Measurements from ENCODE around the gene PTGFRN. TPM values are rescaled to one million over a fixed set of nuclear protein-coding genes. Genes with fewer than 3 reads are reported as not detected.

Gene PTGFRN
- total and polyA plus RNA-seq, 9 of the 15 experiments (the other 6 are each of a cell fraction or from before 2014, with no cell fraction given) = 17.3 to 33.1 (median 25.7) TPM

GRCh38 chr1:117001254-117001927 is 91.7 kb downstream of the PTGFRN start, which contains the start of gene CD101:
CD101 (plus strand) TSS chr1:117001760; CDS start chr1:117001818, 58 bp downstream.
- Histone ChIP-seq H3K4me1 (replicated peaks in 1 of 2; ENCODE audit: control insufficient read depth in 2 of 2, insufficient read depth in 2 of 2, low read length in 2 of 2) (no peaks in the 10 kb centered on the region), H3K4me3 (no peak within 1 kb of the TSS), H3K27me3 (ENCODE audit: control insufficient read depth in 2 of 2, insufficient read depth in 2 of 2, low read length in 2 of 2) (no peaks in the 10 kb centered on the region; a peak in 2 of 5 replicates), H3K79me2 (ENCODE audit: control insufficient read depth, insufficient read depth, low read length) (no peaks in the 10 kb centered on the region), H3K9me3 (replicated peaks; ENCODE audit: control insufficient read depth, insufficient read depth, low read depth, low read length) (no peaks in the 10 kb centered on the region), H3K9ac (ENCODE audit: insufficient read depth in 1 of 2, low read depth in 2 of 2, low read length in 2 of 2) (no peak within 1 kb of the TSS), H4K20me1 (replicated peaks; ENCODE audit: control insufficient read depth, insufficient read depth, low read length) (no peaks in the 10 kb centered on the region), H3K4me2 (ENCODE audit: insufficient read depth, low read length) (no peak within 1 kb of the TSS), H2AFZ (ENCODE audit: low read depth, low read length) (no peak within 1 kb of the TSS), H3K9me1 (ENCODE audit: control insufficient read depth, insufficient read depth, low read length) (no peaks in the 10 kb centered on the region), H3K27ac (ENCODE audit: extremely low read depth, low read depth, low read length) (no peak within 1 kb of the TSS), H3K36me3 (ENCODE audit: control insufficient read depth, insufficient read depth, low read length) (no peaks in the 10 kb centered on the region)
- ATAC-seq = no peak
- ChIA-PET CTCF (ENCODE audit: low intra/inter-chr PET ratio) (no interaction called here), POLR2A (interaction anchor here (0.6 kb wide), 1 partner anchor 457 kb away, joined by 3 read pairs; no protein-coding TSS in a partner anchor)
- FAIRE-seq = no peak
- BruUV-seq (replicated peaks) = no TSS peak
- in situ Hi-C loops (cut with MboI) (no loop called here), intact Hi-C loops (cut with micrococcal nuclease) (no loop called here)
- TF ChIP-seq DNMT1 (IDR thresholded peaks at IDR 0.05) (no peak), CREB1 (IDR thresholded peaks at IDR 0.05) (no peak), CREB1 (CRISPR knock-in tag; IDR thresholded peaks at IDR 0.05) (no peak)
- WGBS (ENCODE audit: insufficient coverage, low coverage, missing lambda C conversion rate) = 25% methylated on average over 3 of the region's 3 CpGs
- DNase-seq (ENCODE audit: extremely low read depth in 1 of 4, low spot score in 3 of 4) = no peak

- intact Hi-C loops (cut with micrococcal nuclease) (no loop called here), in situ Hi-C loops (cut with MboI) (no loop called here)
- DNase-seq (ENCODE audit: extremely low read depth in 1 of 4, low spot score in 3 of 4) = no peak
- ChIA-PET POLR2A (interaction anchor here (0.6 to 1.0 kb wide), 6 partner anchors 15 to 824 kb away, joined by 3 to 4 read pairs (median 3); no protein-coding TSS in a partner anchor), CTCF (ENCODE audit: low intra/inter-chr PET ratio) (no interaction called here)
- Histone ChIP-seq H3K4me2 (ENCODE audit: insufficient read depth, low read length) (no peak overlapping the region), H3K4me3 (no peak overlapping the region), H3K79me2 (ENCODE audit: control insufficient read depth, insufficient read depth, low read length) (no peaks in the 10 kb centered on the region), H3K9me1 (ENCODE audit: control insufficient read depth, insufficient read depth, low read length) (no peaks in the 10 kb centered on the region), H3K9ac (ENCODE audit: insufficient read depth in 1 of 2, low read depth in 2 of 2, low read length in 2 of 2) (no peak overlapping the region), H3K4me1 (replicated peaks in 1 of 2; ENCODE audit: control insufficient read depth in 2 of 2, insufficient read depth in 2 of 2, low read length in 2 of 2) (no peaks in the 10 kb centered on the region), H3K9me3 (replicated peaks; ENCODE audit: control insufficient read depth, insufficient read depth, low read depth, low read length) (no peaks in the 10 kb centered on the region), H3K27ac (ENCODE audit: extremely low read depth, low read depth, low read length) (no peak overlapping the region), H4K20me1 (replicated peaks; ENCODE audit: control insufficient read depth, insufficient read depth, low read length) (no peaks in the 10 kb centered on the region), H2AFZ (ENCODE audit: low read depth, low read length) (no peak overlapping the region), H3K36me3 (ENCODE audit: control insufficient read depth, insufficient read depth, low read length) (no peaks in the 10 kb centered on the region), H3K27me3 (ENCODE audit: control insufficient read depth in 2 of 2, insufficient read depth in 2 of 2, low read length in 2 of 2) (no peaks in the 10 kb centered on the region; a peak in 3 of 5 replicates)
- ATAC-seq = no peak
- FAIRE-seq = no peak
- WGBS (ENCODE audit: insufficient coverage, low coverage, missing lambda C conversion rate) = 48% methylated on average over 2 of the region's 2 CpGs
- BruUV-seq (replicated peaks) = no TSS peak
- TF ChIP-seq SPI1 (IDR thresholded peaks at IDR 0.05; ENCODE audit: borderline replicate concordance, low read depth, low read length) (0 out of 2 replicates have a peak, but pooled peaks have one; percentile 8), HMBOX1 (IDR thresholded peaks at IDR 0.05) (peak; percentile 50; the same call in 1 of the 2 replicates), PBX2 (CRISPR knock-in tag; IDR thresholded peaks at IDR 0.05; ENCODE audit: low read depth) (no peak), PBX2 (tag; conservative IDR thresholded peaks at IDR 0.05; ENCODE audit: low read depth) (peak; percentile 43; the same call in 1 of the 2 replicates), TAF15 (IDR thresholded peaks at IDR 0.05; ENCODE audit: low read depth, low read length) (no peak), CEBPG (CRISPR knock-in tag; IDR thresholded peaks at IDR 0.05) (peak; percentile 46; the same call in 1 of the 2 replicates), CEBPG (tag; conservative IDR thresholded peaks at IDR 0.05 in 1 of 2, IDR thresholded peaks at IDR 0.05 in 1 of 2) (peak; percentile 80 to 92)
Observed at GRCh38 chr1:117003223-117003875, 93.6 kb downstream of the PTGFRN start.
